Karpas-422 (cell line): ENCODE results near the gene CD2. TPM values are rescaled to one million over a fixed set of nuclear protein-coding genes. Genes with fewer than 3 reads are reported as not detected.
A peak's percentile ranks its signal among the peaks of the same experiment; 100 is the strongest.

Source experiments
- DNase-seq: peaks from one replicate; pipeline ENCODE4 v3.0.0-alpha.2; 2015
- H2AFZ ChIP-seq: fragments of 200-600 bp; sonication (generic); 2 replicates; pipeline ENCODE4 v1.6.1; 2014; ENCODE audit warnings: antibody characterized with exemption, low read length, mixed read lengths
- H3K27ac ChIP-seq: fragments of 200-600 bp; sonication (generic); 2 replicates; pipeline ENCODE4 v1.5.1; 2014; ENCODE audit warnings: mild to moderate bottlenecking, low read length, moderate library complexity
- H3K27me3 ChIP-seq: fragments of 200-600 bp; sonication (generic); 2 replicates; pipeline ENCODE4 v1.6.1; 2014; ENCODE audit warnings: low read length, mixed read lengths
- H3K36me3 ChIP-seq: fragments of 200-600 bp; sonication (generic); 2 replicates; pipeline ENCODE4 v1.6.1; 2014; ENCODE audit warnings: low read length, mixed read lengths; ENCODE audit not compliant: insufficient read depth
- H3K4me1 ChIP-seq: fragments of 200-600 bp; sonication (generic); 2 replicates; pipeline ENCODE4 v1.6.1; 2014; ENCODE audit warnings: mild to moderate bottlenecking, low read length, mixed read lengths
- H3K4me2 ChIP-seq: fragments of 200-600 bp; sonication (generic); 2 replicates; pipeline ENCODE4 v1.6.1; 2014; ENCODE audit warnings: low read length, low read depth, mild to moderate bottlenecking; ENCODE audit not compliant: poor library complexity, severe bottlenecking
- H3K4me3 ChIP-seq: fragments of 200-600 bp; sonication (generic); 2 replicates; pipeline ENCODE4 v1.5.1; 2014; ENCODE audit warnings: mild to moderate bottlenecking, antibody characterized with exemption, low read length, mixed read lengths
- H3K79me2 ChIP-seq: fragments of 200-600 bp; sonication (generic); 2 replicates; pipeline ENCODE4 v1.6.1; 2014; ENCODE audit warnings: mild to moderate bottlenecking, low read length, mixed read lengths
- H3K9ac ChIP-seq: fragments of 200-600 bp; sonication (generic); 2 replicates; pipeline ENCODE4 v1.6.0; 2014; ENCODE audit warnings: low read length
- H3K9me2 ChIP-seq: fragments of 200-600 bp; sonication (generic), shearing (Covaris generic); replicated peaks from 2 replicates; pipeline ENCODE4 v1.6.0; 2014; ENCODE audit warnings: mild to moderate bottlenecking, low read length, moderate library complexity; ENCODE audit not compliant: insufficient read depth
- H3K9me3 ChIP-seq: fragments of 300-700, 200-600 bp; sonication (generic); 2 replicates; pipeline ENCODE4 v1.6.1; 2014; ENCODE audit warnings: low read length, mixed read lengths
- H4K20me1 ChIP-seq: fragments of 200-600 bp; sonication (generic); 2 replicates; pipeline ENCODE4 v1.6.1; 2014; ENCODE audit warnings: mild to moderate bottlenecking, antibody characterized with exemption, low read length, low read depth; ENCODE audit not compliant: insufficient read depth
- total RNA-seq: library from RNA; depleted of rRNA; stranded (reverse); fragments of >200 nt; shearing (Covaris generic); gene quantifications from 2 replicates; pipeline ENCODE4 v1.2.3, GENCODE V29; 2014; ENCODE audit warnings: low replicate concordance; rRNA removed

Gene CD2
- total RNA-seq, 1 experiment from 2014 or later = not detected

- Histone ChIP-seq H3K27me3 (no peaks in the 10 kb centered on the region), H3K36me3 (no peaks in the 10 kb centered on the region), H4K20me1 (no peaks in the 10 kb centered on the region), H3K4me3 (no peak overlapping the region), H3K4me2 (no peak overlapping the region), H3K79me2 (no peaks in the 10 kb centered on the region), H3K9ac (no peak overlapping the region), H3K9me2 (no peaks in the 10 kb centered on the region), H2AFZ (no peak overlapping the region), H3K4me1 (no peaks in the 10 kb centered on the region), H3K9me3 (no peaks in the 10 kb centered on the region), H3K27ac (no peak overlapping the region)
- DNase-seq = peak; percentile 76
Measured at GRCh38 chr1:116817582-116818064, 63.4 kb downstream of the CD2 start.

Other genes starting within 250 kb of the CD2 start
- gene CD58, start 183.4 kb upstream of the CD2 start, total RNA-seq = 1.2 and 2.3 TPM in 2 replicates
- not detected in 2 replicates for gene IGSF3, start 86.7 kb upstream of the CD2 start, total RNA-seq
- gene PTGFRN, start 155.5 kb downstream of the CD2 start, total RNA-seq = not detected in 2 replicates
- not detected in 2 replicates for gene CD101, start 247.3 kb downstream of the CD2 start, total RNA-seq